GM19035 (cell line): Measurements from ENCODE around the gene NFE2L1.
"Not testable (repeated sequence)": the region's sequence is repeated elsewhere in the genome, so short reads cannot be mapped to it uniquely, and the experiment has no call there.

Experiments used
- ATAC-seq: cut with Tn5 transposase; IDR thresholded peaks from one replicate; pipeline ENCODE4 v1.9.1; 2021; ENCODE audit not compliant: unreplicated experiment

Gene NFE2L1

DNA sequence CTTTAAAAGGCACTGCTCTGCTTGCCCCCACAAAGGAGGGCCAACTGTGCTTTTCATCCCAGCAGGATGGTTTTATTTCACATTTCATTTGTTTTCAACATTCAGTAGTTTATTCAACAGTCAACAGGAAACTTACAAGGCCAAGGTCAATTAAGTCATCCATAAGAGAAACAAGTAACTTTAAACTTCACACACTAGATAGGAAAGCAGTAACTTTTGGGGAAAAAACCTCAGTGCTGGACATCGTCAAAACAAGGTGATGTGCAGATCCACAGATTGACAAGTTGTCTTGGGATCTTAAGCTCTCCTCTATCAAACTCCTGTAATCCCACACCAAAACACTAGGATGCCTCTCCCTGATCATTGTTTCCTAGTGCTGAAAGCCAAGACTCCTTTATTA is 18.5 kb downstream of the NFE2L1 start:
- ATAC-seq: no peak

DNA sequence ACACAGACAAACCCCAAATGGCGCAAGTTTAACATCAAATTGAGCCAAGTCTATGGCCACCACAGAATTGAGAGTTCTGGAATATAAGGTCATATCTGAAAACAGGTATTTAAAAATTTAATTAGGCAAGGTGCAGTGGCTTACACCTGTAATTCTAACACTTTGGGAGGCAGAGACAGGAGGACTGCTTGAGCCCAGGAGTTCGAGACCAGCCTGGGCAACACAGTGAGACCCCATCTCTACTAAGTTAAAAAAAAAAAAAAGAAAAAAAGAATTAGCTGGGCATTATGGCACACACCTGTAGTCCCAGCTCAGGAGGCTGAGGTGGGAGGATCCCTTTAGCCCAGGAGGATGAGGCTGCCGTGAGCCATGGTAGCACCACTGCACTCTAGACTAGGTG is 19.1 kb downstream of the NFE2L1 start:
- ATAC-seq: no peak

DNA sequence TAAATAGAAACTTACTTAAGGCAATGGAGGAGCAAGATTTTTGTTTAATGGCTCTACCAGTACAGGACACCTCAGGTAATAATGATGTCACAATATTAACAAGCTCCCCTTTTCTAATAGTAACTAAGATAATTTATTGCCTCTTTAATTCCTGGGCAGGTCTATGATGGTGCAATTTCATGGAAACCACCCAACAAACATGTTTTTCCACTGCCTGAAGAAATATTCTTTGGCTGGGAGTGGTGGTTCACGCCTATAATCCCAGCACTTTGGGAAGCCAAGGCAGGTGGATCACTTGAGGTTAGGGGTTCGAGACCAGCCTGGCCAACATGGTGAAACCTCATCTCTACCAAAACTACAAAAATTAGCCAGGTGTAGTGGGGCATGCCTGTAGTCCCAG is 19.6 kb downstream of the NFE2L1 start:
- not testable (repeated sequence) for ATAC-seq

DNA sequence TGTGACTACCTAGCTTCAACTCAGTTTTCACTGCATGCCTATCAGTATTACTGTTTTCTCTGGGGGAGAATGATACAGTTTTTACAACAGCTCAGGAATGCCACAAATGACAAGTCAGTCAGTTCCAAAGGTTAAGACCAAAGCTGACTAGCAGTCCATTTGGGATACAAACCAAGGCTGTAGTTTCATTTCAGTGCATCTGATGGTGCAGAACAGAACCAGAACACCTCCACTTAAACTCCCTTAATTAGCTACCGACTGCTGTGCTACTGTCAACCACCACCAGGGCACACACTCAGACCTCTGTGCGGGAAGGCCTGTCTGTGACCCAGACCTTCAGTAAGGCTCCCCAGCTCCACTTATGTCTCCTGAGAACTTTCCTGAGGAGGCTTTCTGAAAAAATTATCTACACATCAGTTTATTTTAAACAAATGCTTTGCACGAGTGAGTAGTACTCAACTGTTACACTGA is 20.4 kb downstream of the NFE2L1 start:
- ATAC-seq: no peak

DNA sequence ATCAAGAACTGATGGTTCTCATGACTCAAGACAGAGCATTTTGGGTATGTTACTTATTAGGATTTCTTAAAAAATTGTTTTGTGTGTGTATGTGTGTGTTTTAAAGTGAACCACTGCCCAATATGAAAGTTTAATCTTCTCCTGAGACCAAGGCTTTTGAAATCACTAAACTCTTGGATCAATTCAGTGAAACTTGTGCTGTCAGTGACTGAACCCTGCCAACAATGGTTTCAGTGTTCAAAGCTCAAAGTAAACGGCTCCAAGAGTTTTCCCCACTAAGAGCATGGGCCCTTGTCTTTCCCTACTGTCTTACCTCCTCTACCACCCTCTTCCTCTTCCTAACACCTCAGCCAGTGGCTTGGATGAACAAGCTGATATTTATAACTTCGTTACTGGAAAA is 22.0 kb downstream of the NFE2L1 start:
- ATAC-seq: no peak

DNA sequence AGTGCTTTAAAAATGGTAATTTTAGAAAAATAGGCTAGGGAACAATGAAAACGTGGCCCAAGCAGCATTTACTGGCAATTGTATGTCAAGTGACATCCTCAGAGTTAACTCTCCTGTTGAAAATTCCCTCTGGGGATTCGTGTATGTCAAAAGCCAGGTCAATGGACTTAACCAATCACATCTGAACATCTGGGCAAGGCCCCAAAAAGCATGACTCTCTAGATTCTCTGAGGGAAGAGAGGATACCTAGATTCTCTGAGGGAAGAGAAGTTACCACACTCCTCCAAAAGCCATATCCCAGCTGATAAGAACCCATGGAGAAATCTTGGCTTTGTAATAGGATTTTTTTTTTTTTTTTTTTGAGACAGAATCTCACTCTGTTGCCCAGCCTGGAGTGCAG is 23.5 kb downstream of the NFE2L1 start:
- ATAC-seq: no peak

DNA sequence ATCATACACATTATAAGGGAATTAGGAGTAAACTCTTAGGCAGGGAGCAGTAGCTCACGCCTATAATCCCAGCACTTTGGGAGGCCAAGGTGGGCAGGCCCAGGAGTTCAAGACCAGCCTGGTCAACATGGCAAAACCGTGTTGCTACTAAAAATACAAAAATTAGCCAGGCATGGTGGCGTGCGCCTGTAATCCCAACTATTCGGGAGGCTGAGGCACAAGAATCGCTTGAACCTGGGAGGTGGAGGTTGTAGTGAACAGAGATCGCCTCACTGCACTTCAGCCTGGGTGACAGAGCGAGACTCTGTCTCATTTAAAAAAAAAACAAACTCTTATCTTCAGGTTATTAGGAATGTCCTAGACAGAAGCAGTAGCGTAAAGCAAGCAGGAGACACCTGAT is 24.7 kb downstream of the NFE2L1 start:
- not testable (repeated sequence) for ATAC-seq

DNA sequence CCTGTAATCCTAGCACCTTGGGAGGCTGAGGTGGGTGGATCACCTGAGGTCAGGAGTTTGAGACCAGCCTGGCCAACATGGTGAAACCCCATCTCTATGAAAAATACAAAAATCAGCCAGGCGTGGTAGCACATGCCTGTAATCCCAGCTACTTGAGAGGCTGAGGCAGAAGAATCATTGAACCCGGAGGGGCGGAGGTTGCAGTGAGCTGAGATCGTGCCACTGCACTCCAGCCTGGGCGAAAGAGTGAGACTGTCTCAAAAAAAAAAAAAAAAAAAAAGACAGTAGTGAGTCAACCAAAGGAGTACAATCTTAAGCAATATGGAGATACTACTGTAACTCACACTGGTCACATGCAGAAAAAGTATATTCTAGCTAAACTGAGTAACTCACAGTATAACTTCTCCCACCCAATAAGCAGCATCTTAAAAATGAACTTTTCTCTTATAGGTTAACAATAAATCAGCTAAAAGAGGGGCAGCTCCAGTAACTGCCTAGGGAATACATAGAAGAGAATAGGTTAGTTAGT is 25.5 kb downstream of the NFE2L1 start:
- ATAC-seq: not testable (repeated sequence)

DNA sequence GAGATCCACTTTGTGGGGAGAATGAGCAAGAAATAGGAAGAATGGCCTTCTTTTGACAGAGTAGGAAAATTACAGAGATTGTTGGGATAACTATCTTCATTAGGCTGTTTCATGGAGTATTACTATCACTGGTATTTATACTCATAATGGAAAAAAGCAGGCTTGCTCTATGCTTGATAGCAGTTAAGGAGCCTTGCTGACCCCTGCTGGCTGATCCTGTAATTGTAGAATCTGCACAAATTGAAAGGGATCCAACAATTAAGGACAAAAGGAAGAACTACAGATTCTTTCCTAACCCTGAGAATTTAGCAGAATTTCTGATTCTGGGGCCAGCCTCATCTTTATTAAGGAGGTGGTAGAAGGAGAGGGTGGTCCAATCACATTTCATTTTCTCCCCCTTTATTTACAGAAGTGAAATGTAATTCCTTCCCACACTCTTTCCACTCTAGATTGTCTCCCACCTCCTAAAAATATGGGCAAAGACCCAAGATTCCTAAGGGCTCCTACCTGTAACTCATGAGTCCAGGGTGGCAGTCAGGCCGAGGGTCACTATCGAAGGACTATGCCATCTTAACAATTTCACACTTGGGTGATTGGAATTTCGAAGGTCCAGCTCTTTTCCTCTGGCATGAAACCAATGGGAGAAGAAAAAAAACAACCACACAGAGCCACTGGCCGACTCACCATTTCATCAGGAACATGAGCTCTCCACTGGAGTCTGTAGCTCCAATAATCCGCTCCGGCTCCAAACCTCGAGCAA is 26.3 kb downstream of the NFE2L1 start:
- ATAC-seq: no peak

DNA sequence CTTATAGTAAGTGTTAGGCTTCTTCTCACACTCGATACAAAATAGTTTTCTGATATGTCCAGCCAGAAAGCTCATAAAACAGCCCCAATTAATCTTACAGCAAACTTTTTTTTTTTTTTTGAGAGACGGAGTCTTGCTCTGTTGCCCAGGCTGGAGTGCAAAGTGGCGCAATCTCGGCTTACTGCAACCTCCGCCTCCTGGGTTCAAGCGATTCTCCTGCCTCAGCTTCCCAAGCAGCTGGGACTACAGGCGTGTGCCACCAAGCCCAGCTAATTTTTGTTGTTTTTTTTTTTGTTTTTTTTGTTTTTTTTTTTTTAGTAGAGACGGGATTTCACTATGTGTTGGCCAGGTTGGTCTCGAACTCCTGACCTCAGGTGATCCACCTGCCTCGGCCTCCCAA is 29.0 kb downstream of the NFE2L1 start:
- ATAC-seq: not testable (repeated sequence)

DNA sequence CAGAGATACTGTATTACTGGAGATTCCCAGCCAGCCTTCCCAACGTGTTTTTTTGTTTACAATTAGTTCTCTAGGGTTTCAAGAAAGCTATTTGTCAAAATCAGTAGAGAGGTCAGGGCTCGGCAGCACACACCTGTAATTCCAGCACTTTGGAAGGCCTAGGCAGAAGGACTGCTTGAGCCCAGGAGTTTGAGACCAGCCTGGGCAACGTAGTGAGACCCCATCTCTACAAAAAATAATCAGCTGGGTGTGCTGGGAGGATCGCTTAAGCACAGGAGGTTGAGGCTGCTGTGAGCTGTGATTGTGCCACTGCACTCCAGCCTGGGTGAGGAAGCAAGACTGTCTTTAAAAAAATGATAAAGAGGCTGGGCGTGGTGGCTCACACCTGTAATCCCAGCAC is 33.7 kb downstream of the NFE2L1 start:
- no peak for ATAC-seq

DNA sequence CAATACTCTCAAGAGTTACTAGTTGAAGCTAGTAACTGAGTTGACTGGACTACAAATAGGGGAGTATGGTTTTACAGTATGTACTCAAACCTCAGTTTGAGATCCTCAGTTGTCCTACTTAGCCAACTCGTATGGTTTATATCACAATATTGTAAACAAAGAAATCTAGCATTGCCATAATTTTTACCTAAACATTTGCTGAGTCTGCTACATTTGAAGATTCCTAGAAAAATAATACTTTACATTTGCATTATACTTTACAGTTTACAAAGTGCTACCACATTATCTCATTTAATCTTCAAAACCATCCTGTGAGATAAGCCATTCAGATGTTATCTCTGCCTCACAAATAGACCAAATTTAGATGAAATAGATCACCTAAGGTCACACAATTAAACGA is 36.8 kb downstream of the NFE2L1 start:
- ATAC-seq: no peak

DNA sequence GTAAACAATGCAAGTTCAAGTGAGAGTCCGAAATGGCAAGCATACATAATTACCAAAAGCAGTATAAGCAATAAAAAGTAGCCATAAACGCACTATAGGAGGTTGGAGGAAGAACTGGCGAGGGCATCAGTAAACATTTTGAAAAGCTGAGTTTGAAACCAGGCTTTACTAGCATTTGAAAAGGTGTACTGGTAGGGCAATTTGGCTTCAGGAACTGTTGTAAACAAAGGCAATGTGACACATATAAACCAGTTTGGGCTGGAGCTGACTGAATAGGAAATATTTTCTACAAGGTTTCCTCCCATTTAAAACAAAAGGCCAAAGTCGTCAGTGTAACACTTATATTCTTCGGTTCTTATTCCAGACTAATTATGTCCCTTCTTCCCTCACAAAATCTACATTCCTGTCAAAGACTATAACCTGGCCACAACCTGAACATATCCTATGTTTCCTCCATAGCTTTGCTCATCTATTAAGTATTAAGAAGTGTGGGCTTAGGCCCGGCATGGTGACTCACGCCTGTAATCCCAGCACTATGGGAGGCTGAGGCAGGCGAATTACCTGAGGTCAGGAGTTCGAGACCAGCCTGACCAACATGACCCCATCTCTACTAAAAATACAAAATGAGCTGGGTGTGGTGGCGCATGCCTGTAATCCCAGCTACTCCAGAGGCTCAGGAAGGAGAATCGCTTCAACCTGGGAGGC is 45.3 kb downstream of the NFE2L1 start:
- ATAC-seq: no peak

DNA sequence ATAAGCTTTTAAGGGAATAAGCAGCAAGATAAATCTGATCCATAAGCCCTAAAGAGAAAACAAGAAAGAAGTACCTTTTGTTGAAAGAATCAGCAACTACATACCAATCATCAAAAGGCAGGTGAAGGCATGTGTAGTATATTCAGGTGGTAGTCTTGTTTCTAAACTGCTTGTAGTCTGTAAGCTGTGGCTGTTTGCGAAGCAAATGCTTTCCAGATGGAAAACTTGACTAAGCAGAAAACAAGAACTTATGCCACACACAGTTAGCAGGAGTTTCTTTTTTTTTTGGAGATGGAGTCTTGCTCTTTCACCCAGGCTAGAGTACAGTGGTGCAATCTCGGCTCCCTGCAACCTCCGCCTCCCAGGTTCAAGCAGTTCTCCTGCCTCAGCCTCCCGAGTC is 47.5 kb downstream of the NFE2L1 start:
- no peak for ATAC-seq

DNA sequence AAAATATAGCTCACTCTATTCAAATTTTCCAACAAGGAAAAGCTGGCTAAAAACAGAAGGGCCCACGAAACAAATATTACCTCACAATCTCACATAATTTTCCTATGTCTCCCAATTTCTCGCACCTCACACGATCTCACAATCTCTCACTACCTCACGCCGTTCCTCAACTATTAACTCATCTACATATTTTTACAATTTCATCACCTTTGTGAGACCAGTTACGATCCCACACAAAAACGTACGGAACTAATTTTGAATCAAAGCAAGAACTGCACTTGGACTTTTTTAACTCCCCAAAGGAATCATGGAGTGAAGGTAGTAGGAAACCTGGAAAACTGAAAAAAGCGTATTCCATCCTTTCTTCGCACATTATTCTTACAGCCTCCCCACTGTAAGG is 52.0 kb downstream of the NFE2L1 start:
- no peak for ATAC-seq

DNA sequence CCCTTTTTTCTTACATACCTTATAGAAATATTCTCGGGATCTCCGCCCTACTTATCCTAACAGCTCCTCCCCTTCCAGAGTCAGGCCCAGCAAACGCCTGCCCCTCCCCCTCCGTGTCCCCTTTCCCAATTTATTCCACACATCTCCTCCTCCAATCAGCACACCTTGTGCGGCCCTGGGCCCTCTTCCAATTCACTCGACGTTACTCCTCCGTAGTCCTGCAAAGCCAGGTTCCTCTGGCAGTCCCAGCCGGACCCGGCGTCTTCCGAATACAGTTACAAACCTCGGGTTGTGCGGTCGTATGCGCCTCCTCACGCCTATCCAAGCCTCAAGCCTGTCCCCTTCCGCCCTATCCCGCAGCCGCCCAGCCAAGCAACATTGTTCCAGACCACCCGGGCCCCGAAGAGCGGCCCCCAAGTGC is 52.4 kb downstream of the NFE2L1 start:
- ATAC-seq: no peak

DNA sequence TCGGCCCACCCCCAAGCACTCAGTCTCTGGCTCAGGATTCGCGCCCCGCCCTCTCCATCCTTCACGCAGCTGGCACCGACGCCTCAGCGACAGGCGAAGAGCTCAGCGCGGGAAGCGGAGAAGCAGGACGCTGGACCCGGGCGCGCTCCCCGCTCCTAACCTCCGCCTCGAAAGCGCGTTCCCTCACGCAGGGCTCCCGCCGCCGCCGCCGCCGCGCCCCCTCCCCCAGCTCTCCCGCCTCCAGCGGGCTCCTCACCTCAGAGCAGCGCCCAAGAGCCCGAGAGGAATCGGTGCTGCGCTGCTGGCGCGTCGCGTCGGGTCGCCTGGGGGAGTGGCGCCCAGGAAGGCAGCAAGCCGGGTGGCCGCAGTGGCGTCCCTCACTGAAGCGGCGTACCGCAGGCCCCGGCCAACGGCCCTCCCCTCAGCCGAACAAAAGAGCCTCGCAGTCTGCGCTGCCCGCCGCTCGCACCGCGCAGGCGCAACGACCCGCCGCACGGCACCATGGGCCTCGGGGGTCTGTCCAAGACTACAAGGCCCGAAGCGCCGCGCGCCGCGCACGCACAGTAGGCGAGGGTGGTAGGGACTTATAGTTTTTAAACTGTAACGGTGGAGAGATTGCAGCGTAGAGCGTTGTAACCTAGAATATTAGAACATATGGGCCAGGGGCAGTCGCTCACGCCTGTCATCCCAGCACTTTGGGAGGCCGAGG is 53.0 kb downstream of the NFE2L1 start, which contains the start of gene CBX1:
Gene CBX1 (minus strand): TSS at position 467 of the 709 bp plus-strand sequence. CDS start 24,474 bp downstream, outside the sequence.
- peak; percentile 88 for ATAC-seq

DNA sequence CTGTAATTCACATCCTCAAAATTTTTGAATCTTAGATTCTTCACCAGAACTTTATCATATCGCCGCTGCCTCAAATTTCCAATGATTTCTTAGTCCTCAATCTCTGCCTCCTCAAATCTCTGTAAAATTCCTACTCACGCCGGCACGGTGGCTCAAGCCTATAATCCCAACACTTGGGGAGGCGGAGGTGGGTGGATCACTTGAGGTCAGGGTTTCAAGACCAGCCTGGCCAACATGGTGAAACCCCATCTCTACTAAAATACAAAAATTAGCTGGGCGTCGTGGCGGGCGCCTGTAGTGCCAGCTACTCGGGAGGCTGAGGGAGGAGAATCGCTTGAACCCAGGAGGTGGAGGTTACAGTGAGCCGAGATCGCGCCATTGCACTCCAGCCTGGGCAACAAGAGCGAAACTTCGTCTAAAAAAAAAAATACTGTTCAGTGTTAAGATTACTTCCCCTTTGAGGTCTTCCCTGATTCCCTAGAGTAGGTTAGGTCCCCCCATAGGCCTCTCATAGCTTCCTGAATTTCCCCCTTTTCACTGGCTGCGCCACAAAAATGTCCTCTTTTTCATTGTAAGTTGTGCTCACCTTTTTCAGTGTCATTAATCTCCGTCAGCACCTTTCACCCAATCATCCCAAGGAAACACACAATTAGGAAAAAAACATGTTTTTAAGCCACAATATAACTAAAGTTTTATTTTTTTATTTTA is 54.0 kb downstream of the NFE2L1 start:
- ATAC-seq: no peak

DNA sequence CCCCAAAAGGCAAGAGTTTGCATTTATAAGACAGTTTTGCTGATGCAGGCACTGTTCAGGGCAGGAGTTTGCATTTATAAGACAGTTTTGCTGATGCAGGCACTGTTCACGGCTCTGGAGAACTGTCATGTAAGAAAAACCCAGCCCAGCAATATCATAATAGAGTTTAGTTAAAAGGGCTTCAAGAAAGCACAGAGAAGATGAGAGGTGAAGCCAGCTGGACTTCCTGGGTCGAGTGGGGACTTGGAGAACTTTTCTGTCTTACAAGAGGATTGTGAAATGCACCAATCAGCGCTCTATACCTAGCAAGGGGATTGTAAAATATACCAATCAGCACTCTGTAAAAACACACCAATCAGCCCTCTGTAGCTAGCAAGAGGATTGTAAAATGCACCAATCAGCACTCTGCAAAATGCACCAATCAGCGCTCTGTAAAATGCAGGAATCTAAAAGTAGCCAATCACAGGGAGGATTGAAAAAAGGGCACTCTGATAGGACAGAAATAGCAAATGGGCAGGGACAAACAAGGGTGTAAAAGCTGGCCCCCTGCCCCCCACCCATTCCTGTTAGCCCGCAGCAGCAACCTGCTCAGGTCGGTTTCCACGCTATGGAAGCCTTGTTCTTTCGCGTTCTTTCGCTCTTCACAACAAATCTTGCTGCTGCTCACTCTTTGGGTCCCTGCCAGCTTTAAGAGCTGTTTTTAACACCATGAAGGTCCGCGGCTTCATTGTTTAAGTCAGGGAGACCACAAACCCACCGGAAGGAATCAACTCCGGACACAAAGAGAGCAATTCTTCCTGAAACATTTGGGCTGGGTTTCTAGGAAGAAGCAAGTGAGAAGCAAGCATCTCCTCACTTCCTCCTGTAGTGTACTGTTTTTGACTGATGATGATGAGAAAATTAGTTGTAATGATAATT is 54.9 kb downstream of the NFE2L1 start:
- no peak for ATAC-seq

DNA sequence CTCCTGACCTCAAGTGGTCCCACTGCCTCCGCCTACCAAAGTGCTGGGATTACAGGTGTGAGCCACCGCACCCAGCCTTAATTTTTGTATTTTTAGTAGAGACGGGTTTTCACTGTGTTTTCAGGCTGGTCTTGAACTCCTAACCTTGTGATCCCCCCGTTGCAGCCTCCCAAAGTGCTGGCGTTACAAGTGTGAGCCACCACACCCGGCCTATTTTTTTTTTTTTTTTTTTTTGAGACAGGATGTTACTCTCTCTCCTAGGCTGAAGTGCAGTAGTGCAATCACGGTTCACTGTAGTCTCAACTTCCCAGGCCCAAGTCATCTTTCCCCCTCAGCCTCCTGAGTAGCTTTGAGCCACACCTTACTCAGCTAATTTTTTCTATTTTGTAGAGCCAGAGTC is 56.3 kb downstream of the NFE2L1 start:
- no peak for ATAC-seq
